HepG2 (cell line): ENCODE results near the gene POU2AF3. TPM values are rescaled to one million over a fixed set of nuclear protein-coding genes. Genes with fewer than 3 reads are reported as not detected.

ENCODE experiments used
- FIP1L1 ChIP-seq: fragments of 200-400 bp; formaldehyde crosslinking; IDR thresholded peaks from 2 replicates; pipeline ENCODE4 v1.6.1; 2018; ENCODE audit warnings: low read depth, mild to moderate bottlenecking, low read length, moderate library complexity, borderline replicate concordance; ENCODE audit not compliant: insufficient read depth
- FOSL2 ChIP-seq: sonication (generic); formaldehyde crosslinking; IDR thresholded peaks from 2 replicates; pipeline ENCODE4 v1.4.0; 2020; ENCODE audit warnings: missing genetic modification reagents
- FOXO4 ChIP-seq: sonication (generic); formaldehyde crosslinking; conservative IDR thresholded peaks from 2 replicates; pipeline ENCODE4 v1.8.1; 2023; ENCODE audit warnings: missing genetic modification reagents
- FOXP4 ChIP-seq: sonication (generic); formaldehyde crosslinking; IDR thresholded peaks from 2 replicates; pipeline ENCODE4 v1.4.0; 2020; ENCODE audit warnings: missing genetic modification reagents
- MBD4 ChIP-seq: IDR thresholded peaks from 2 replicates; pipeline ENCODE4 v1.6.1; 2012; ENCODE audit warnings: low read length, inconsistent platforms, borderline replicate concordance
- MTA1 ChIP-seq: sonication (generic); formaldehyde crosslinking; IDR thresholded peaks from 2 replicates; pipeline ENCODE4 v1.4.0; 2020; ENCODE audit warnings: missing genetic modification reagents, mild to moderate bottlenecking, borderline replicate concordance
- NCOR1 ChIP-seq: fragments of 200-600 bp; sonication (generic); IDR thresholded peaks from 2 replicates; pipeline ENCODE4 v1.7.0; 2017; ENCODE audit warnings: antibody characterized with exemption, low read length, borderline replicate concordance
- SUZ12 ChIP-seq: fragments of 150-350 bp; IDR thresholded peaks from 2 replicates; pipeline ENCODE4 v1.6.1; 2014; ENCODE audit warnings: low read depth, low read length
- ZBTB39 ChIP-seq: sonication (generic); formaldehyde crosslinking; IDR thresholded peaks from 2 replicates; pipeline ENCODE4 v1.5.0; 2020; ENCODE audit warnings: missing genetic modification reagents
- ZKSCAN1 ChIP-seq: fragments of 150-350 bp; IDR thresholded peaks from 2 replicates; pipeline ENCODE4 v1.6.1; 2014; ENCODE audit warnings: low read length
- ZNF607 ChIP-seq: sonication (generic); formaldehyde crosslinking; IDR thresholded peaks from 2 replicates; pipeline ENCODE4 v1.5.1; 2020; ENCODE audit warnings: missing genetic modification reagents, mild to moderate bottlenecking, borderline replicate concordance
- ZNF644 ChIP-seq: IDR thresholded peaks from 2 replicates; pipeline ENCODE4 v1.6.1; 2016; ENCODE audit warnings: low read depth
- ZNF766 ChIP-seq: sonication (generic); formaldehyde crosslinking; IDR thresholded peaks from 2 replicates; pipeline ENCODE4 v1.5.0; 2020; ENCODE audit warnings: missing genetic modification reagents, borderline replicate concordance
- polyA plus RNA-seq, 8 experiments: library from polyadenylated mRNA; depleted of rRNA in 3 of 8; stranded (reverse) in 7 of 8; unstranded in 1 of 8; fragments of >200 nt; fragmentation: Illumina TruSeq in 4 of 8; extraction: Trizol in 4 of 8; gene quantifications; 2 replicates each; pipeline versions ENCODE4 v1.2.1 to v1.2.3, GENCODE V29; 2011 to 2016; ENCODE audit warnings: low read depth in 4 of 8, missing spikeins in 1 of 8, mixed read lengths in 1 of 8; ENCODE audit not compliant: insufficient read depth in 1 of 8
- total RNA-seq, 5 experiments: library from RNA; depleted of rRNA; stranded (reverse); fragments of >200 nt; fragmentation: Illumina TruSeq; extraction: Trizol; gene quantifications; 2 replicates each; pipeline ENCODE4 v1.2.3, GENCODE V29; 2016; ENCODE audit warnings: low read depth in 1 of 5
- TF ChIP-seq, protein P1 (sequence below): sonication (generic); formaldehyde crosslinking; IDR thresholded peaks from 2 replicates; pipeline ENCODE4 v1.5.1; 2020; ENCODE audit warnings: mild to moderate bottlenecking, missing genetic modification reagents, borderline replicate concordance
- TF ChIP-seq, protein P2 (sequence below): sonication (generic); formaldehyde crosslinking; IDR thresholded peaks from 2 replicates; pipeline ENCODE4 v1.5.0; 2020; ENCODE audit warnings: missing genetic modification reagents
- TF ChIP-seq, protein P3 (sequence below): IDR thresholded peaks from 2 replicates; pipeline ENCODE4 v1.6.1; 2018; ENCODE audit warnings: missing genetic modification reagents, mild to moderate bottlenecking, missing compliant biosample characterization

POU2AF3 gene
- total and polyA plus RNA-seq, 2 of the 13 experiments (the other 11 are each of a cell fraction or from before 2014, with no cell fraction given): 7.8 to 71.2 TPM

- TF ChIP-seq ZKSCAN1: no peak
- TF ChIP-seq FOXO4 (CRISPR knock-in tag): no peak
- 0 out of 2 replicates have a peak, but pooled peaks have one; percentile 19 for TF ChIP-seq FOXP4
- TF ChIP-seq NCOR1: peak; percentile 48; the same call in 1 of the 2 replicates
- no peak for TF ChIP-seq SUZ12
- TF ChIP-seq, protein P1, sequence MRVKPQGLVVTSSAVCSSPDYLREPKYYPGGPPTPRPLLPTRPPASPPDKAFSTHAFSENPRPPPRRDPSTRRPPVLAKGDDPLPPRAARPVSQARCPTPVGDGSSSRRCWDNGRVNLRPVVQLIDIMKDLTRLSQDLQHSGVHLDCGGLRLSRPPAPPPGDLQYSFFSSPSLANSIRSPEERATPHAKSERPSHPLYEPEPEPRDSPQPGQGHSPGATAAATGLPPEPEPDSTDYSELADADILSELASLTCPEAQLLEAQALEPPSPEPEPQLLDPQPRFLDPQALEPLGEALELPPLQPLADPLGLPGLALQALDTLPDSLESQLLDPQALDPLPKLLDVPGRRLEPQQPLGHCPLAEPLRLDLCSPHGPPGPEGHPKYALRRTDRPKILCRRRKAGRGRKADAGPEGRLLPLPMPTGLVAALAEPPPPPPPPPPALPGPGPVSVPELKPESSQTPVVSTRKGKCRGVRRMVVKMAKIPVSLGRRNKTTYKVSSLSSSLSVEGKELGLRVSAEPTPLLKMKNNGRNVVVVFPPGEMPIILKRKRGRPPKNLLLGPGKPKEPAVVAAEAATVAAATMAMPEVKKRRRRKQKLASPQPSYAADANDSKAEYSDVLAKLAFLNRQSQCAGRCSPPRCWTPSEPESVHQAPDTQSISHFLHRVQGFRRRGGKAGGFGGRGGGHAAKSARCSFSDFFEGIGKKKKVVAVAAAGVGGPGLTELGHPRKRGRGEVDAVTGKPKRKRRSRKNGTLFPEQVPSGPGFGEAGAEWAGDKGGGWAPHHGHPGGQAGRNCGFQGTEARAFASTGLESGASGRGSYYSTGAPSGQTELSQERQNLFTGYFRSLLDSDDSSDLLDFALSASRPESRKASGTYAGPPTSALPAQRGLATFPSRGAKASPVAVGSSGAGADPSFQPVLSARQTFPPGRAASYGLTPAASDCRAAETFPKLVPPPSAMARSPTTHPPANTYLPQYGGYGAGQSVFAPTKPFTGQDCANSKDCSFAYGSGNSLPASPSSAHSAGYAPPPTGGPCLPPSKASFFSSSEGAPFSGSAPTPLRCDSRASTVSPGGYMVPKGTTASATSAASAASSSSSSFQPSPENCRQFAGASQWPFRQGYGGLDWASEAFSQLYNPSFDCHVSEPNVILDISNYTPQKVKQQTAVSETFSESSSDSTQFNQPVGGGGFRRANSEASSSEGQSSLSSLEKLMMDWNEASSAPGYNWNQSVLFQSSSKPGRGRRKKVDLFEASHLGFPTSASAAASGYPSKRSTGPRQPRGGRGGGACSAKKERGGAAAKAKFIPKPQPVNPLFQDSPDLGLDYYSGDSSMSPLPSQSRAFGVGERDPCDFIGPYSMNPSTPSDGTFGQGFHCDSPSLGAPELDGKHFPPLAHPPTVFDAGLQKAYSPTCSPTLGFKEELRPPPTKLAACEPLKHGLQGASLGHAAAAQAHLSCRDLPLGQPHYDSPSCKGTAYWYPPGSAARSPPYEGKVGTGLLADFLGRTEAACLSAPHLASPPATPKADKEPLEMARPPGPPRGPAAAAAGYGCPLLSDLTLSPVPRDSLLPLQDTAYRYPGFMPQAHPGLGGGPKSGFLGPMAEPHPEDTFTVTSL: no peak
- TF ChIP-seq ZNF607: no peak; the same call in 1 of the 2 replicates
- TF ChIP-seq MTA1 (CRISPR knock-in tag): no peak
- 0 out of 2 replicates have a peak, but pooled peaks have one; percentile 12 for TF ChIP-seq FOSL2
- TF ChIP-seq, protein P2, sequence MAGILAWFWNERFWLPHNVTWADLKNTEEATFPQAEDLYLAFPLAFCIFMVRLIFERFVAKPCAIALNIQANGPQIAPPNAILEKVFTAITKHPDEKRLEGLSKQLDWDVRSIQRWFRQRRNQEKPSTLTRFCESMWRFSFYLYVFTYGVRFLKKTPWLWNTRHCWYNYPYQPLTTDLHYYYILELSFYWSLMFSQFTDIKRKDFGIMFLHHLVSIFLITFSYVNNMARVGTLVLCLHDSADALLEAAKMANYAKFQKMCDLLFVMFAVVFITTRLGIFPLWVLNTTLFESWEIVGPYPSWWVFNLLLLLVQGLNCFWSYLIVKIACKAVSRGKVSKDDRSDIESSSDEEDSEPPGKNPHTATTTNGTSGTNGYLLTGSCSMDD (CRISPR knock-in tag): no peak
- TF ChIP-seq, protein P3, sequence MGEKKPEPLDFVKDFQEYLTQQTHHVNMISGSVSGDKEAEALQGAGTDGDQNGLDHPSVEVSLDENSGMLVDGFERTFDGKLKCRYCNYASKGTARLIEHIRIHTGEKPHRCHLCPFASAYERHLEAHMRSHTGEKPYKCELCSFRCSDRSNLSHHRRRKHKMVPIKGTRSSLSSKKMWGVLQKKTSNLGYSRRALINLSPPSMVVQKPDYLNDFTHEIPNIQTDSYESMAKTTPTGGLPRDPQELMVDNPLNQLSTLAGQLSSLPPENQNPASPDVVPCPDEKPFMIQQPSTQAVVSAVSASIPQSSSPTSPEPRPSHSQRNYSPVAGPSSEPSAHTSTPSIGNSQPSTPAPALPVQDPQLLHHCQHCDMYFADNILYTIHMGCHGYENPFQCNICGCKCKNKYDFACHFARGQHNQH: peak; percentile 59; the same call in 1 of the 2 replicates
- TF ChIP-seq MBD4: no peak
- no peak for TF ChIP-seq ZNF766 (CRISPR knock-in tag)
- peak; percentile 85 for TF ChIP-seq ZNF644 (CRISPR knock-in tag)
- no peak for TF ChIP-seq FIP1L1
- TF ChIP-seq ZBTB39 (CRISPR knock-in tag): 0 out of 2 replicates have a peak, but pooled peaks have one; percentile 75
These were observed 9.8 kb downstream of the POU2AF3 start (continued) for GRCh38 chr11:111308140-111308539.
